C4-2B (cell line): ENCODE results near the gene PGA5.

ENCODE experiments used
- ZFX ChIP-seq: fragments of 450-650 bp; IDR thresholded peaks from 2 replicates; pipeline ENCODE4 v1.6.1; 2017
- TF ChIP-seq, protein P1 (sequence below): fragments of 450-650 bp; conservative IDR thresholded peaks from 2 replicates; pipeline ENCODE4 v1.5.1; 2017; ENCODE audit warnings: mild to moderate bottlenecking

DNA sequence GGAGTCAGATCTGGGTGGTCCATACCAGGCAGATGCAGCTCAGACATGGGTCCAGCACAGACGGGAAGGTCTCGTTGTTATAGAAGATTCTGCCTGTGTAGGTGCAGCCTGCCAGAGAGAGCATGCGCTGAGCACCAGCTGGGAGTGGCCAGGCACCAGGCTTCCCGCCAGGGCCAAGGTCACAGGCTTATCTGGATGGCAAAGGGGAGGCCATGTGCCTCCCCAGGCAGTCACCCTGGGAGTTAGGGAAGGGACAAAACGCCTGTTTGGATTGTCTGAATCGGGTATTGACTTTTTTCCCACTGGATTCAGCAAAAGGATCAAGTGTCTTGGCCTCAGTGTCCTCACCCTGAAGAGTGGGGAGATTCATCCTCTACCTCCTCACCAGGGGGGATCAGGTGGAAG, 26.5 kb downstream of the PGA5 start:
- TF ChIP-seq, protein P1, sequence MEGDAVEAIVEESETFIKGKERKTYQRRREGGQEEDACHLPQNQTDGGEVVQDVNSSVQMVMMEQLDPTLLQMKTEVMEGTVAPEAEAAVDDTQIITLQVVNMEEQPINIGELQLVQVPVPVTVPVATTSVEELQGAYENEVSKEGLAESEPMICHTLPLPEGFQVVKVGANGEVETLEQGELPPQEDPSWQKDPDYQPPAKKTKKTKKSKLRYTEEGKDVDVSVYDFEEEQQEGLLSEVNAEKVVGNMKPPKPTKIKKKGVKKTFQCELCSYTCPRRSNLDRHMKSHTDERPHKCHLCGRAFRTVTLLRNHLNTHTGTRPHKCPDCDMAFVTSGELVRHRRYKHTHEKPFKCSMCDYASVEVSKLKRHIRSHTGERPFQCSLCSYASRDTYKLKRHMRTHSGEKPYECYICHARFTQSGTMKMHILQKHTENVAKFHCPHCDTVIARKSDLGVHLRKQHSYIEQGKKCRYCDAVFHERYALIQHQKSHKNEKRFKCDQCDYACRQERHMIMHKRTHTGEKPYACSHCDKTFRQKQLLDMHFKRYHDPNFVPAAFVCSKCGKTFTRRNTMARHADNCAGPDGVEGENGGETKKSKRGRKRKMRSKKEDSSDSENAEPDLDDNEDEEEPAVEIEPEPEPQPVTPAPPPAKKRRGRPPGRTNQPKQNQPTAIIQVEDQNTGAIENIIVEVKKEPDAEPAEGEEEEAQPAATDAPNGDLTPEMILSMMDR: no peak
- TF ChIP-seq ZFX: no peak
